ENCODE measurements around the gene CIRBP.
A peak's percentile ranks its signal among the peaks of the same experiment; 100 is the strongest.

The CIRBP gene

DNA sequence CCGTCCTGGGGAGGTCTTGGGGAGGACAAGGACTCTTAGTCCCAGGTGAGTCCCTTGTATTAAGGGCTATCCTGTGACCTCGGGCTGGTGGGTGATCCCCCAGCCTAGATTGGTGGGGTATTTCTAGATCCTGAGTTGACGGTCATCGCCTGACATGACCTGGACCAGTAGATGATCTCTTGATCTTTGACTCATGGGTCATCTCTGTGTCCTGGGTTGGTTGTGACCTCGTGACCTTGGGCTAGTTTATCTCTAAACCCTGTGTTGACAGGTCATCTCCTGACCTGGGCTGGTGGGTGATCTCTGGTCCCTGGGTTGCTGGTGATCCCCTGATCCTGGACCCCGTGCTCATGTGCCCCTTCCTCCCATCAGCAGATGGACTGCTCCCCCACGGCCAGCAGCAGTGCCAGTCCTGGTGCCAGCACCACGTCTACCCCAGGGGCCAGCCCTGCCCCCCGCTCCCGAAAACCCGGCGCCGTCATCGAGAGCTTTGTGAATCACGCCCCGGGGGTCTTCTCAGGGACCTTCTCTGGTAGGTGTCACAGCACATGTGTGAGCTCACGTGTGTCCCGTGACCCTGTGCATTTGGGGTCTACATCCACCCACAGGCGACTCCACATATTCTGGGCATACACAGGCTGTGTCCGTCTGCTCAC is 14.5 kb upstream of the CIRBP start:
- no peak for TF ChIP-seq SIN3A (IDR thresholded peaks at IDR 0.05; ENCODE audit: borderline replicate concordance, insufficient read depth, low read length)
- TF ChIP-seq, protein P1, sequence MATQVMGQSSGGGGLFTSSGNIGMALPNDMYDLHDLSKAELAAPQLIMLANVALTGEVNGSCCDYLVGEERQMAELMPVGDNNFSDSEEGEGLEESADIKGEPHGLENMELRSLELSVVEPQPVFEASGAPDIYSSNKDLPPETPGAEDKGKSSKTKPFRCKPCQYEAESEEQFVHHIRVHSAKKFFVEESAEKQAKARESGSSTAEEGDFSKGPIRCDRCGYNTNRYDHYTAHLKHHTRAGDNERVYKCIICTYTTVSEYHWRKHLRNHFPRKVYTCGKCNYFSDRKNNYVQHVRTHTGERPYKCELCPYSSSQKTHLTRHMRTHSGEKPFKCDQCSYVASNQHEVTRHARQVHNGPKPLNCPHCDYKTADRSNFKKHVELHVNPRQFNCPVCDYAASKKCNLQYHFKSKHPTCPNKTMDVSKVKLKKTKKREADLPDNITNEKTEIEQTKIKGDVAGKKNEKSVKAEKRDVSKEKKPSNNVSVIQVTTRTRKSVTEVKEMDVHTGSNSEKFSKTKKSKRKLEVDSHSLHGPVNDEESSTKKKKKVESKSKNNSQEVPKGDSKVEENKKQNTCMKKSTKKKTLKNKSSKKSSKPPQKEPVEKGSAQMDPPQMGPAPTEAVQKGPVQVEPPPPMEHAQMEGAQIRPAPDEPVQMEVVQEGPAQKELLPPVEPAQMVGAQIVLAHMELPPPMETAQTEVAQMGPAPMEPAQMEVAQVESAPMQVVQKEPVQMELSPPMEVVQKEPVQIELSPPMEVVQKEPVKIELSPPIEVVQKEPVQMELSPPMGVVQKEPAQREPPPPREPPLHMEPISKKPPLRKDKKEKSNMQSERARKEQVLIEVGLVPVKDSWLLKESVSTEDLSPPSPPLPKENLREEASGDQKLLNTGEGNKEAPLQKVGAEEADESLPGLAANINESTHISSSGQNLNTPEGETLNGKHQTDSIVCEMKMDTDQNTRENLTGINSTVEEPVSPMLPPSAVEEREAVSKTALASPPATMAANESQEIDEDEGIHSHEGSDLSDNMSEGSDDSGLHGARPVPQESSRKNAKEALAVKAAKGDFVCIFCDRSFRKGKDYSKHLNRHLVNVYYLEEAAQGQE (IDR thresholded peaks at IDR 0.05; ENCODE audit: insufficient read depth in 1 of 2, low read depth in 2 of 2, low read length in 2 of 2): no peak

DNA sequence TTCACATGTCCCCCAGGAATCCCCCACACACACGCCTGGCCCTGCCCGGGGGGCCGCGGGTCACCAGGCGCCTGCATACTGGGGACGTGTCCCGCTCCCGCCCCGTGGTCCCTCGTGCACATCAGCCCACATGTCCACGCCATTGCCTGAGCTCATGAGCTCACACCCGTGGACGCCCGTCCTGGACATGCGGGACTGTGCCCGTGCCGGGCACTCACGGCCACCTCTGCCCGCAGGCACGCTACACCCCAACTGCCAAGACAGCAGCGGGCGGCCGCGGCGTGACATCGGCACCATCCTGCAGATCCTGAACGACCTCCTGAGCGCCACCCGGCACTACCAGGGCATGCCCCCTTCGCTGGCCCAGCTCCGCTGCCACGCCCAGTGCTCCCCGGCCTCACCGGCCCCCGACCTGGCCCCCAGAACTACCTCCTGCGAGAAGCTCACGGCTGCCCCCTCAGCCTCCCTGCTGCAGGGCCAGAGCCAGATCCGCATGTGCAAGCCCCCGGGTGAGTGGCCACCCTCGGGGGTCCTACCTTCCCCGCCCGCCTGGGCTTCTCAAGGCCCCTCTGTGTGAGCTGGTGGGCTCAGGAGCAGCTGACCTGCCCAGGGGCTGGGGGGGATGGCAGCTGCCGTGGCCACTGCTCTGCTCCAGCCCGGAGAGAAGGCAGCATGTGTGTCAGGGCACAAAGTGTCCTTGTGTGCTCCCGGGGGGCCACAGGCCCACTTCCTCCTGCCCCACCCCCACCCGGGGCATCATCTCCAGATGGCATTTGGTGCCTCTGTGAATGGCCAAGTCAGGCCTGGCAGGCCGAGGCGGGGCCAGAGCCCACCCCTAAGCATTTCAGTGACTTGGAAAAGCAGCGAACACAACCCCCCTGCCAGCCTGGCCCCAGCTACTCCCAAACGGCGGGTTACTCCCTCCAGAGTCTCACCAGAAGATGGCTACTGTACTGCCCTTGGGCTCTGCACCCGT is 13.7 kb upstream of the CIRBP start:
- TF ChIP-seq SIN3A (IDR thresholded peaks at IDR 0.05; ENCODE audit: borderline replicate concordance, insufficient read depth, low read length): no peak
- no peak for TF ChIP-seq POLR2AphosphoS5 (IDR thresholded peaks at IDR 0.05; ENCODE audit: low read depth, low read length)
- TF ChIP-seq TAF1 (IDR thresholded peaks at IDR 0.05; ENCODE audit: borderline replicate concordance, insufficient read depth, low read length): no peak
- TF ChIP-seq FOXP2 (optimal IDR thresholded peaks at IDR 0.05; ENCODE audit: borderline replicate concordance, extremely low read depth, extremely low read length, insufficient read depth): no peak
- TF ChIP-seq, protein P1 (IDR thresholded peaks at IDR 0.05; ENCODE audit: insufficient read depth in 1 of 2, low read depth in 2 of 2, low read length in 2 of 2): no peak

DNA sequence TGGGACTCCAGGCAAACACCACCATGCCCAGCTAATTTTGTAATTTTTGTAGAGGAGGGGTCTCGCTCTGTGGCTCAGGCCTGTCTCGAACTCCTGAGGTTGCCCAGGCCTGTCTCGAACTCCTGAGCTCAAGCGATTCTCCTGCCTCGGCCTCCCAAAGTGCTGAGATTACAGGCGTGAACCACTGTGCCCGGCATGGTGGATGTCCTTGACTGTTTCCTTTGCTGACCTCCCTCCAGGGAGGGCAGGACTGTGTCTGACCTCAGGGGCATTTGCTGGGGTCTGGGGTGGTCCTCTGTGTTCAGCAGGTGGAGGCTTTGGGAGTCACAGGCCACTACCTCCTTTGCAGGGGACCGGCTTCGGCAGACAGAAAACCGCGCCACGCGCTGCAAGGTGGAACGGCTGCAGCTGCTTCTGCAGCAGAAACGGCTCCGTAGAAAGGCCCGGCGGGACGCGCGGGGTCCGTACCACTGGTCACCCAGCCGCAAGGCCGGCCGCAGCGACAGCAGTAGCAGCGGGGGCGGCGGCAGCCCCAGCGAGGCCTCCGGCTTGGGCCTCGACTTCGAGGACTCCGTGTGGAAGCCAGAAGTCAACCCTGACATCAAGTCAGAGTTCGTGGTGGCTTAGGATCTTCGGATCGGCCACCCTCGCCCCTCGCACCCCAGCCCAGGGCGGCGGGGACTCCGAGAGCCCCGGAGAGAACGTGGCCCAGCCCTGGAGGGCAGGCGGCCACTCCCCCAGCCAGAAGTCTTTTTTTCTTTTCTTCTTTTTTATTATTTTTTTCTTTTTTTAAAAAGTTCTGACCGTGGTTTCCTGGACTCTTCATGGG is 12.3 kb upstream of the CIRBP start:
- TF ChIP-seq FOXP2 (optimal IDR thresholded peaks at IDR 0.05; ENCODE audit: borderline replicate concordance, extremely low read depth, extremely low read length, insufficient read depth): no peak
- TF ChIP-seq TAF1 (IDR thresholded peaks at IDR 0.05; ENCODE audit: borderline replicate concordance, insufficient read depth, low read length): no peak
- TF ChIP-seq SIN3A (IDR thresholded peaks at IDR 0.05; ENCODE audit: borderline replicate concordance, insufficient read depth, low read length): no peak
- peak; percentile 55 for TF ChIP-seq POLR2AphosphoS5 (IDR thresholded peaks at IDR 0.05; ENCODE audit: low read depth, low read length)
- TF ChIP-seq, protein P1 (IDR thresholded peaks at IDR 0.05; ENCODE audit: insufficient read depth in 1 of 2, low read depth in 2 of 2, low read length in 2 of 2): no peak

DNA sequence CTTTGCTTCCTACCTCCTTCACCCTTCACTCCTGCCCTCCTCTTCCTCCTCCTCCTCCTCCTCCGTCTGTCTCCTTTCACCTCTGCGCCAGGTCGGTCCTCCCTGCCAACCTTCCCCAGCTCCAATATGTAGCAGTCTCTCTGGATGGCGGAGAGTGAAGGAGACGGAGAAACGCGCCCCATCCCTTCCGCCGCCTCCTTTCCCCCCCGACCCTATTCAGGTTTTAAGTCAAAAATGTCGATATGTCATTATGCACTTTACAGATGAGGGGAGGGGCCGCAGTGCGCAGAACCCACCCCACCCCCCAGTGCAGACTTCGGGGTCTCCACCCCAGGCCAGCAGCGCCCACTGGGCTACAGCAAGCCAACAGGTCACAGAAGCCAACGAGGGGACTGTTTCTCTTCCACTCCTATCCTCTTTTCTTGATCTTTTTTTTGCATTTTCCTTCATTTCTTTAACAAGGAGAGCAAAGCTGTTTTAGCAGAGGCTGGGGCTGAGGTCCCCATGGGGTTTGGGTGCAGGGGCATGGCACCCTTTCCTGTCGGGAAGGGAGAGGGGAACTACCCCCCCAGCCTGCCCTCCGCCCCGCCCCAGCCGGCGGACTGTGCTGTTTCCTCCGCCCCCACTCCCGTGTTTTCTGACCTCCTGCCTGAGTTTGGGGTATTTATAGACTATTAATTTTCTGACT is 11.5 kb upstream of the CIRBP start:
- TF ChIP-seq POLR2AphosphoS5 (IDR thresholded peaks at IDR 0.05; ENCODE audit: low read depth, low read length) (no peak; the same call in 1 of the 2 replicates), SIN3A (IDR thresholded peaks at IDR 0.05; ENCODE audit: borderline replicate concordance, insufficient read depth, low read length) (no peak), TAF1 (IDR thresholded peaks at IDR 0.05; ENCODE audit: borderline replicate concordance, insufficient read depth, low read length) (no peak), FOXP2 (optimal IDR thresholded peaks at IDR 0.05; ENCODE audit: borderline replicate concordance, extremely low read depth, extremely low read length, insufficient read depth) (no peak)
- TF ChIP-seq, protein P1 (IDR thresholded peaks at IDR 0.05; ENCODE audit: insufficient read depth in 1 of 2, low read depth in 2 of 2, low read length in 2 of 2): no peak

All from PFSK-1 (cell line).